Endodermal cell (in vitro differentiated cells): ENCODE measurements around the gene CALCR. TPM values are rescaled to one million over a fixed set of nuclear protein-coding genes. Genes with fewer than 3 reads are reported as not detected.
A peak's percentile ranks its signal among the peaks of the same experiment; 100 is the strongest.

Experiments
- DNase-seq: peaks from one replicate; pipeline ENCODE4 v3.0.0-alpha.2; 2017
- H3K27ac ChIP-seq: 2 replicates; pipeline ENCODE4 v1.5.1; 2013; ENCODE audit warnings: mild to moderate bottlenecking, low read depth, low read length, moderate library complexity
- H3K27me3 ChIP-seq: 2 replicates; pipeline ENCODE4 v1.6.1; 2013; ENCODE audit warnings: mild to moderate bottlenecking, low read length, moderate library complexity; ENCODE audit not compliant: insufficient read depth, control insufficient read depth, poor library complexity, severe bottlenecking
- H3K36me3 ChIP-seq: 2 replicates; pipeline ENCODE4 v1.7.0; 2013; ENCODE audit warnings: mild to moderate bottlenecking, low read length, moderate library complexity; ENCODE audit not compliant: control insufficient read depth, insufficient read depth
- H3K4me1 ChIP-seq: one replicate; pipeline ENCODE4 v1.7.0; 2013; ENCODE audit warnings: low read length; ENCODE audit not compliant: control insufficient read depth, insufficient read depth
- H3K4me3 ChIP-seq: 2 replicates; pipeline ENCODE4 v1.5.1; 2013; ENCODE audit warnings: mild to moderate bottlenecking, low read length, moderate library complexity
- H3K9ac ChIP-seq: 2 replicates; pipeline ENCODE4 v1.6.1; 2013; ENCODE audit warnings: mild to moderate bottlenecking, low read length, moderate library complexity; ENCODE audit not compliant: poor library complexity, severe bottlenecking; ENCODE audit errors: extremely low read depth
- H3K9me3 ChIP-seq: 2 replicates; pipeline ENCODE4 v1.6.1; 2013; ENCODE audit warnings: mild to moderate bottlenecking, low read length, moderate library complexity; ENCODE audit not compliant: control insufficient read depth
- H3K27ac Mint-ChIP-seq: 2 replicates; pipeline ENCODE4 v1.8.0; 2020; ENCODE audit warnings: mixed read lengths
- H3K27me3 Mint-ChIP-seq: 2 replicates; pipeline ENCODE4 v1.8.0; 2021; ENCODE audit warnings: mild to moderate bottlenecking, mixed read lengths; ENCODE audit not compliant: insufficient read depth
- H3K36me3 Mint-ChIP-seq: 2 replicates; pipeline ENCODE4 v1.8.0; 2020; ENCODE audit warnings: low read depth, mixed read lengths
- H3K4me1 Mint-ChIP-seq: 2 replicates; pipeline ENCODE4 v1.8.0; 2020; ENCODE audit warnings: mixed read lengths
- H3K4me3 Mint-ChIP-seq: 2 replicates; pipeline ENCODE4 v1.8.0; 2020; ENCODE audit warnings: mild to moderate bottlenecking, moderate library complexity, mixed read lengths
- H3K9me3 Mint-ChIP-seq: 2 replicates; pipeline ENCODE4 v1.8.0; 2020; ENCODE audit warnings: mild to moderate bottlenecking, mixed read lengths
- CTCF ChIP-seq: fragments of 200-600 bp; sonication (generic); conservative IDR thresholded peaks from 2 replicates; pipeline ENCODE4 v1.5.0; 2021; ENCODE audit warnings: antibody characterized with exemption, mild to moderate bottlenecking
- microRNA-seq: library from miRNA; unstranded; fragments of <30 nt; microRNA quantifications from one replicate; pipeline ENCODE4 v1.2.0, GENCODE V29; 2020; ENCODE audit warnings: borderline microRNAs expressed
- total RNA-seq, 2 donors: library from RNA; stranded (reverse); fragmentation: NEBNext Ultra II Directional in 1 of 2; extraction: Animal tissue kit (Norgen Biotek cat#: 25700) in 1 of 2; gene quantifications; 2 replicates in 1 of 2; 3 replicates in 1 of 2; pipeline ENCODE4 v1.2.1, GENCODE V29; 2021

The CALCR gene
- total RNA-seq, 2 donors from 2014 or later, result 16.8 to 17.1 TPM

DNA sequence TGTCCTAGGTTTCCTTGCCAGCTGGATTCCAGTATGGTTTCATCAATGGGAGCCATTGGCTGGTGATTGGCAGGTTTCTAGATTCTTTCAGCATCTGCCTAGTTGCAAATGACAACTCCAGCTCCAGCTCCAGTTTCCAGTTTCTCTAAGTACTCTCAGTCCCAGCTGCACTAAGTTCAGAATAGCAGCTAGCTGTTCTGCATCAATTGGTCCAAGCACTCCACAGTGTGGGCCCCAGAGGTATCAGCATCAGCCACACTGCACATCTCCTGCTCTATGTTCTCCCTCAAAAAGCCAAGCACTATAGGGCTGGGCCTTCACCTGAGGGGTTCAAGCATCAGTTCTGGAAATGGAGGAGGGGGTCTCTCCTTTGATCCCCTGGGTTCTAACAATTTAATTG, 198.9 kb downstream of the CALCR start:
- Mint-ChIP-seq H3K27me3 (no peaks in the 10 kb centered on the region), H3K4me3 (no peak overlapping the region), H3K4me1 (peaks cover 5% of the 10 kb centered on the region), H3K9me3 (peaks cover 5% of the 10 kb centered on the region), H3K36me3 (peaks cover 2% of the 10 kb centered on the region), H3K27ac (no peak overlapping the region)
- no peaks in the 10 kb centered on the region for H3K9me3 ChIP-seq
- no peak overlapping the region for H3K27ac ChIP-seq
- no peaks in the 10 kb centered on the region for H3K4me1 ChIP-seq
- no peaks in the 10 kb centered on the region for H3K27me3 ChIP-seq
- no peaks in the 10 kb centered on the region for H3K36me3 ChIP-seq
- H3K4me3 ChIP-seq, result no peak overlapping the region
- H3K9ac ChIP-seq, result no peak overlapping the region
- DNase-seq, result no peak
- TF ChIP-seq CTCF, result no peak

Small RNA genes within 50 kb of the gene (microRNA-seq; reads per million reads assigned to microRNA genes)
- gene MIR489, result 654 reads per million, percentile 91 among the genes with 10 or more reads in this experiment
- 387 reads per million, percentile 88 among the genes with 10 or more reads in this experiment for gene MIR653
